Measurements from ENCODE around the gene SLC39A13.

SLC39A13 gene

DNA sequence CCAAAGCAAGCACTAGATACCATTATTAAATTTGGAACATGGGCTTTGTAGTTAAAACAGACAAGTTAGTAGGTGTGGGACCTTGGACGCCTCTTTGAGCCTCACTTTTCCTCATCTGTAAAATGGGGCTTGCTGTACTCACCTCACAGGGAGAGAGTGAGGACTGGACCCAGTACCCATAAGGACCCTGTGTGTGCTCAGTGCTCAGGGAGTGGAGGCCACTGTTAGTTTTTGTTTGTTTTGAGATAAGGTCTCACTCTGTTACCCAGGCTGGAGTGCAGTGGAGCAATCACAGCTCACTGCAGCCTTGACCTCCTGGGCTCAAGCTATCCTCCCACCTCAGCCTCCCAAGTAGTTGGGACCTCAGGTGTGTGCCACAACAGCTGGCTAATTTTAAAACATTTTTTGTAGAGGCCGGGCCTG lies 31.7 kb downstream of the SLC39A13 start:
- no peaks in the 10 kb centered on the region for H3K27me3 ChIP-seq (ENCODE audit: insufficient read depth, low read length, poor library complexity)
- TF ChIP-seq, protein P1, sequence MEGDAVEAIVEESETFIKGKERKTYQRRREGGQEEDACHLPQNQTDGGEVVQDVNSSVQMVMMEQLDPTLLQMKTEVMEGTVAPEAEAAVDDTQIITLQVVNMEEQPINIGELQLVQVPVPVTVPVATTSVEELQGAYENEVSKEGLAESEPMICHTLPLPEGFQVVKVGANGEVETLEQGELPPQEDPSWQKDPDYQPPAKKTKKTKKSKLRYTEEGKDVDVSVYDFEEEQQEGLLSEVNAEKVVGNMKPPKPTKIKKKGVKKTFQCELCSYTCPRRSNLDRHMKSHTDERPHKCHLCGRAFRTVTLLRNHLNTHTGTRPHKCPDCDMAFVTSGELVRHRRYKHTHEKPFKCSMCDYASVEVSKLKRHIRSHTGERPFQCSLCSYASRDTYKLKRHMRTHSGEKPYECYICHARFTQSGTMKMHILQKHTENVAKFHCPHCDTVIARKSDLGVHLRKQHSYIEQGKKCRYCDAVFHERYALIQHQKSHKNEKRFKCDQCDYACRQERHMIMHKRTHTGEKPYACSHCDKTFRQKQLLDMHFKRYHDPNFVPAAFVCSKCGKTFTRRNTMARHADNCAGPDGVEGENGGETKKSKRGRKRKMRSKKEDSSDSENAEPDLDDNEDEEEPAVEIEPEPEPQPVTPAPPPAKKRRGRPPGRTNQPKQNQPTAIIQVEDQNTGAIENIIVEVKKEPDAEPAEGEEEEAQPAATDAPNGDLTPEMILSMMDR (IDR thresholded peaks at IDR 0.05; ENCODE audit: borderline replicate concordance, extremely low read depth, low read length, poor library complexity, severe bottlenecking): no peak
- TF ChIP-seq EZH2 (IDR thresholded peaks at IDR 0.05; ENCODE audit: borderline replicate concordance, low read depth, low read length, severe bottlenecking): no peak
- ATAC-seq (ENCODE audit: insufficient read depth, low read depth): no peak

DNA sequence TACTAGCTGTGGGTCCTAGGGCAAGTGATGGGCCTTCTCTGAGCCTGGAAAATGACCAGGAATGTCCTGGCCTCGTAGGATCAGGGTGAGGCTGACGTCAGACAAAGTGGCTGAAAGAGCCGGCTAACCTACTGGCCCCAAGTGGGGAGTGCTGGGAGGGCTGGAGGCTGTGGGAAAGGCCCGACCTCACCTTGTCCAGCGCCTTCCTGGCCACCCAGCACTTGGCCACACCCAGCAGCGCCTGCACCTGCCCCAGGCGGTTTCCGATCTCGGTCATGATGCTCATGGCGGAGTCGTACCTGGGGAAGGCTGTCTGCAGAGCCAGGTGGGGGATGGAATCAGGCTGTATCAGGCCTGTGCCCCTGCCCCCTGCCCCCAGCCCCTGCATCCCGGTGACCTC lies 33.0 kb downstream of the SLC39A13 start:
- Histone ChIP-seq H4K20me1 (ENCODE audit: insufficient read depth, low read length) (no peaks in the 10 kb centered on the region), H3K79me2 (ENCODE audit: insufficient read depth, low read length) (no peaks in the 10 kb centered on the region), H3K4me3 (ENCODE audit: low read depth in 1 of 2, low read length in 2 of 2) (no peak overlapping the region), H3K27ac (ENCODE audit: low read length) (no peak overlapping the region), H2AFZ (ENCODE audit: low read depth, low read length) (no peak overlapping the region), H3K4me1 (ENCODE audit: insufficient read depth, low read length) (no peaks in the 10 kb centered on the region), H3K36me3 (ENCODE audit: insufficient read depth, low read length) (no peaks in the 10 kb centered on the region), H3K9ac (ENCODE audit: low read depth, low read length) (no peak overlapping the region), H3K4me2 (ENCODE audit: insufficient read depth, low read length) (no peak overlapping the region), H3K9me3 (ENCODE audit: insufficient read depth, low read length, severe bottlenecking) (no peaks in the 10 kb centered on the region), H3K27me3 (ENCODE audit: insufficient read depth, low read length, poor library complexity) (no peaks in the 10 kb centered on the region)
- no peak for DNase-seq
- no peak for ATAC-seq (ENCODE audit: insufficient read depth, low read depth)
- no peak for TF ChIP-seq EZH2 (IDR thresholded peaks at IDR 0.05; ENCODE audit: borderline replicate concordance, low read depth, low read length, severe bottlenecking)
- TF ChIP-seq, protein P1 (IDR thresholded peaks at IDR 0.05; ENCODE audit: borderline replicate concordance, extremely low read depth, low read length, poor library complexity, severe bottlenecking): no peak

More for the DNA sequence above, 31.7 kb downstream of the SLC39A13 start:
- Histone ChIP-seq H3K79me2 (ENCODE audit: insufficient read depth, low read length) (no peaks in the 10 kb centered on the region), H3K4me3 (ENCODE audit: low read depth in 1 of 2, low read length in 2 of 2) (no peak overlapping the region), H3K9ac (ENCODE audit: low read depth, low read length) (no peak overlapping the region), H3K4me2 (ENCODE audit: insufficient read depth, low read length) (no peak overlapping the region), H2AFZ (ENCODE audit: low read depth, low read length) (no peak overlapping the region), H3K4me1 (ENCODE audit: insufficient read depth, low read length) (no peaks in the 10 kb centered on the region), H3K36me3 (ENCODE audit: insufficient read depth, low read length) (no peaks in the 10 kb centered on the region), H3K9me3 (ENCODE audit: insufficient read depth, low read length, severe bottlenecking) (no peaks in the 10 kb centered on the region), H4K20me1 (ENCODE audit: insufficient read depth, low read length) (no peaks in the 10 kb centered on the region), H3K27ac (ENCODE audit: low read length) (no peak overlapping the region)
- DNase-seq: no peak

DNA sequence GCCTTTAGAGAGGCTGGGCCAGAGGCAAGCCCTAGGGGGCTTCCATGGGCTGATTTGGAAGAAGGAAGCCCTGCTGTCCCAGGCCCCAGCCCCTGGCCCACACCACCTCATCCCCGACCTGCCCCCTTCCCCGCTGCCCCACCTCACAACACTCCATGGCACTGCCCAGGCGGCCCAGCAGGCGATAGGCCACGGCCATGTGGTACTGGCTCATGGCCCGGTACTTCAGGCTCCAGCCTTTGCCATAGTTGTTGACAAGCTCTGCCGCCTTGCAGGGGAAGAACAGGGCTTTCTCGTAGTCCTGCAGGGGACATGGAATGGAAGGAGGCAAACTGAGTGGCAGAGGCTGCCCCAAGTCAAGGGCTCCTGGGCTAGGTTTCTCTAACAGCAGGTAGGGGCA lies 34.1 kb downstream of the SLC39A13 start:
- H3K4me2 ChIP-seq (ENCODE audit: insufficient read depth, low read length): no peak overlapping the region
- ATAC-seq (ENCODE audit: insufficient read depth, low read depth) (no peak), DNase-seq (no peak)
- H3K27me3 ChIP-seq (ENCODE audit: insufficient read depth, low read length, poor library complexity): no peaks in the 10 kb centered on the region
- no peaks in the 10 kb centered on the region for H3K36me3 ChIP-seq (ENCODE audit: insufficient read depth, low read length)
- no peak overlapping the region for H2AFZ ChIP-seq (ENCODE audit: low read depth, low read length)
- no peak overlapping the region for H3K4me3 ChIP-seq (ENCODE audit: low read depth in 1 of 2, low read length in 2 of 2)
- H3K9ac ChIP-seq (ENCODE audit: low read depth, low read length): no peak overlapping the region
- no peaks in the 10 kb centered on the region for H3K4me1 ChIP-seq (ENCODE audit: insufficient read depth, low read length)
- no peaks in the 10 kb centered on the region for H4K20me1 ChIP-seq (ENCODE audit: insufficient read depth, low read length)
- no peak overlapping the region for H3K27ac ChIP-seq (ENCODE audit: low read length)
- TF ChIP-seq, protein P1 (IDR thresholded peaks at IDR 0.05; ENCODE audit: borderline replicate concordance, extremely low read depth, low read length, poor library complexity, severe bottlenecking): no peak
- TF ChIP-seq EZH2 (IDR thresholded peaks at IDR 0.05; ENCODE audit: borderline replicate concordance, low read depth, low read length, severe bottlenecking): no peak
- H3K9me3 ChIP-seq (ENCODE audit: insufficient read depth, low read length, severe bottlenecking): no peaks in the 10 kb centered on the region
- no peaks in the 10 kb centered on the region for H3K79me2 ChIP-seq (ENCODE audit: insufficient read depth, low read length)
